Measurements from ENCODE around the gene GPRC6A. TPM values are rescaled to one million over a fixed set of nuclear protein-coding genes. Genes with fewer than 3 reads are reported as not detected.

GPRC6A gene, protein sequence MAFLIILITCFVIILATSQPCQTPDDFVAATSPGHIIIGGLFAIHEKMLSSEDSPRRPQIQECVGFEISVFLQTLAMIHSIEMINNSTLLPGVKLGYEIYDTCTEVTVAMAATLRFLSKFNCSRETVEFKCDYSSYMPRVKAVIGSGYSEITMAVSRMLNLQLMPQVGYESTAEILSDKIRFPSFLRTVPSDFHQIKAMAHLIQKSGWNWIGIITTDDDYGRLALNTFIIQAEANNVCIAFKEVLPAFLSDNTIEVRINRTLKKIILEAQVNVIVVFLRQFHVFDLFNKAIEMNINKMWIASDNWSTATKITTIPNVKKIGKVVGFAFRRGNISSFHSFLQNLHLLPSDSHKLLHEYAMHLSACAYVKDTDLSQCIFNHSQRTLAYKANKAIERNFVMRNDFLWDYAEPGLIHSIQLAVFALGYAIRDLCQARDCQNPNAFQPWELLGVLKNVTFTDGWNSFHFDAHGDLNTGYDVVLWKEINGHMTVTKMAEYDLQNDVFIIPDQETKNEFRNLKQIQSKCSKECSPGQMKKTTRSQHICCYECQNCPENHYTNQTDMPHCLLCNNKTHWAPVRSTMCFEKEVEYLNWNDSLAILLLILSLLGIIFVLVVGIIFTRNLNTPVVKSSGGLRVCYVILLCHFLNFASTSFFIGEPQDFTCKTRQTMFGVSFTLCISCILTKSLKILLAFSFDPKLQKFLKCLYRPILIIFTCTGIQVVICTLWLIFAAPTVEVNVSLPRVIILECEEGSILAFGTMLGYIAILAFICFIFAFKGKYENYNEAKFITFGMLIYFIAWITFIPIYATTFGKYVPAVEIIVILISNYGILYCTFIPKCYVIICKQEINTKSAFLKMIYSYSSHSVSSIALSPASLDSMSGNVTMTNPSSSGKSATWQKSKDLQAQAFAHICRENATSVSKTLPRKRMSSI
- total RNA-seq = not detected in 2 replicates

DNA sequence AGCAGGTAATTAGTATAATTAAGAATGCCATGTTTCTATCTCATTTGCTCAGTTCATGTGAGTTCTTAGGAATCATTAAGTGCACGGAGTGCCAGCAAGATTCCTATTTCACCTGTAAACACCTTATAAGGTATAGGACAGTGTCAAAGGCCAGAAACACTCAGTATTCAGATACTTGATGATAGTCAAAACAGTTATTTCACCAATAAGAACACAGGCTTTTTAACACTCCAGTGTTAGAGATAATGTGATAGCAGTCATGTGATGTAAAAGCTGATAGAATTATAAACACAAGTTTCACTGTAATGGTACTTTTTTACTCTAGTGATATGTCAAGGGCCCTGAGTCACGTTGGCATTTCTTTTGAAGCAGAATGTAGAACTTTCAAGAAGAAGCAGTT is at the start of gene GPRC6A:
TSS of gene GPRC6A (minus strand) at position 101 of the 400 bp plus-strand sequence. CDS start at position 31, 70 bp downstream.

DNA sequence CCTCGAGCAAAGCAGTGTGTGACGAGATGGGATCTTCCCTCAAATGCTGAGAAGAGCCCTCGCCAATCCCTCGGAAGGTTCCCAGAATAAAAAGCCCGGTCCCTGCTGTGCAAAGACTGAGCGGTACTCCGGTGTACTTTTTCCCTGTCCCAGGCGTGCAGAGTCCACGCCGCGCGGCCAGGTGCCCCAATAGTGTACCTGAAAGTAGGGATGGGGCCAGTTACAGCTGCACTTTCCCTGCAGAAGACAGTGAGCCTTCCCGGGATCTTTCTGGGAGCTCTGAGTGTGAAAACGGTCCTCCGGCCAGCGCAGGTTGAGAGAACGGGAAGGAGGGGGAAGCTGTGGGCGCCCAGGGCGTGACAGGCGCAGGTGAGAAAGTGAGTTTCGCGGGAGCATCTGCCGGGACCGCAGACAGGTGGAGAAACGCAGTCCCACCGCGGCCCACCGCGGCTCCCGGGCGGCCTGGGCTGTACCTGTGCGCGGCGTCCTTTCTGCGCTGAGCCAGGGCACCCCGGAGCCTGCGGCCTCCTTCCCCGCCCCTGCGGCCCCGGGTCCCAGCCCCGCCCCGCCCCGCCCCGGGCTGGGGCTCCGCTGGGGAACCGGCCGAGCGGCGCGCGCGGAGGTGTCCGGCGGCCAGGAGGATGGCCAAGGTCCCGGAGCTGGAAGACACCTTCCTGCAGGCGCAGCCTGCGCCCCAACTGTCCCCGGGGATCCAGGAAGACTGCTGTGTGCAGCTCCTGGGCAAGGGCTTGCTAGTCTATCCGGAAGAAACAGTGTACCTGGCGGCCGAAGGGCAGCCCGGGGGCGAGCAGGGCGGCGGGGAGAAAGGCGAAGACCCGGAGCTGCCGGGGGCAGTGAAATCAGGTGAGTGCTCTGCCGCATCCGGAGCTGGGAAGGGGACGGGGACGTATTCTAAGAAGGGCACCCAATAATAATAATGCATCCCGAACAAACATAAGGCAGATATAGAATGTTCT is 48.0 kb upstream of the GPRC6A start, which contains the start of gene RFX6:
TSS of gene RFX6 (plus strand) at position 608 of the 977 bp plus-strand sequence. CDS start at position 642, 34 bp downstream.

DNA sequence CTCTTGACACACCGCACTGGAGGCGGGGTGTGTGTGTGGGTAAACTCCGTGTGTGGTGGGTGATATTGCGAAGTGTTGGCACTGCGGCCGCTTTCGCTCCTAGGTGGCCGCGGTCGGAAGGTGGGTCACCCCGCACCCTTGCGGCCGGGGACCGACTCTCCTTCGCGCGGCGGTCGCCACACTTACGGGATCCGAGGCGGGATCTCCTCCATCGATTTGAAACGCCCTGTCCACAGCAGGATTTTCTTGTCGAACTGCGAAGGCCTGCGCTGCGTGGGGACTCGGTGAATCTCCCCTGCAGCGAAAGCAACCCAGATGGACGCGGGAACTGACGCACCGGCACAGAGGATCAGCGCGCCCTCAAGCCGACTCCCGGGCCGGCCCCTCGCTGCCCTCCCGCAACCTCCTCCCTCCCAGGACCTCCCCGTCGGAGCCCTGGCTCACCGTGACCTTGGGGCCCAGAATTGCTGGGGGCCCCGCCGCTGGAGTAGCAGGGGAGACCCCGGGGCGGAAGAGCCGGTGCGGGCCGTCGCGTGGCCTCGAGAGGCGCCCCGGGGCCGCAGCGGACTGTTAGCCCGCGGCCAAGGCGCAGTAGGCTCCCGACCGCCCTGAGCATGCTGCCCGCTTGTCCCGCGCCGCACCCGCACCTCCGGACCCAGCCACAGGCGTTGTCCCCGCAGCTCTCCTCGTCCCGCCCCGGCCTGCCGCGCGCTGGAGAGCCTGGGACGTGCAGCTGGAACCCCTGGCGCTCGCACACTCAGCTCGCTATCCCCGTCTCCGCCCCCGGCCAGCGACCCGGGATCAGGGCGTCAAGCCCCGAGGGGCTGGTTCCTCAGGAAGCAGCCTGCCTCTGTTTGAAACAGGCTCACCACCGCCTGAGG is 63.7 kb downstream of the GPRC6A start, which contains the start of gene FAM162B:
TSS of gene FAM162B (minus strand) at position 759 of the 881 bp plus-strand sequence. CDS start at position 616, 143 bp downstream.

Other genes starting within 250 kb of the GPRC6A start
- gene RSPH4A, start 212.6 kb downstream of the GPRC6A start, total RNA-seq = under 0.01 and 0.09 TPM in 2 replicates
- 14.1 and 16.4 TPM in 2 replicates for gene ZUP1, start 160.3 kb downstream of the GPRC6A start, total RNA-seq
- 6.1 and 7.2 TPM in 2 replicates for gene KPNA5, start 147.9 kb downstream of the GPRC6A start, total RNA-seq
- 1.4 and 1.8 TPM in 2 replicates for gene FAM162B, start 63.4 kb downstream of the GPRC6A start, total RNA-seq
- gene RFX6, start 48.2 kb upstream of the GPRC6A start, total RNA-seq = not detected in 2 replicates

Data from smooth muscle cell of bladder (primary cell).